T-helper 17 cell (primary cell): ENCODE results near the gene SBNO2. TPM values are rescaled to one million over a fixed set of nuclear protein-coding genes. Genes with fewer than 3 reads are reported as not detected.

Experiments
- ATAC-seq: fragments of 150-1000 bp; cut with Tn5 transposase; 2 replicates; pipeline ENCODE4 v1.10.0; 2021; ENCODE audit warnings: mild to moderate bottlenecking, moderate library complexity
- DNase-seq, 3 donors: peaks; one replicate each; pipeline versions ENCODE4 v3.0.0 to v3.0.0-alpha.2; 2020 to 2021
- H3K9me3 ChIP-seq: one replicate; pipeline ENCODE4 v1.7.0; 2013; ENCODE audit warnings: low read length, mild to moderate bottlenecking; ENCODE audit not compliant: control insufficient read depth, poor library complexity, severe bottlenecking
- H3K27ac Mint-ChIP-seq: one replicate; pipeline ENCODE4 v1.8.0; 2022; ENCODE audit warnings: mild to moderate bottlenecking, moderate library complexity, mixed read lengths
- H3K27me3 Mint-ChIP-seq: one replicate; pipeline ENCODE4 v1.8.0; 2022; ENCODE audit warnings: mixed read lengths
- H3K36me3 Mint-ChIP-seq: one replicate; pipeline ENCODE4 v1.8.0; 2022; ENCODE audit warnings: low read depth, mixed read lengths
- H3K4me1 Mint-ChIP-seq: one replicate; pipeline ENCODE4 v1.8.0; 2022; ENCODE audit warnings: mild to moderate bottlenecking, mixed read lengths
- H3K4me3 Mint-ChIP-seq: one replicate; pipeline ENCODE4 v1.8.0; 2022; ENCODE audit warnings: mild to moderate bottlenecking, moderate library complexity, mixed read lengths
- total RNA-seq, 4 donors: library from RNA in 2 of 4; stranded (reverse) in 2 of 4; gene quantifications; one replicate each; pipeline ENCODE4 v1.2.3 and lab custom pipeline; 2022 to 2026

Gene SBNO2
- total RNA-seq, 2 donors from 2014 or later: 85.4 to 106 TPM

GRCh38 chr19:1094978-1095701 is 78.9 kb downstream of the SBNO2 start, which contains the start of gene POLR2E:
POLR2E (minus strand) TSS chr19:1095375; CDS start chr19:1095315, 60 bp downstream.
- H3K27ac Mint-ChIP-seq: peak within 1 kb of the TSS; percentile 97
- peaks cover 30% of the 10 kb centered on the region for H3K4me1 Mint-ChIP-seq
- H3K36me3 Mint-ChIP-seq: no peaks in the 10 kb centered on the region

DNA sequence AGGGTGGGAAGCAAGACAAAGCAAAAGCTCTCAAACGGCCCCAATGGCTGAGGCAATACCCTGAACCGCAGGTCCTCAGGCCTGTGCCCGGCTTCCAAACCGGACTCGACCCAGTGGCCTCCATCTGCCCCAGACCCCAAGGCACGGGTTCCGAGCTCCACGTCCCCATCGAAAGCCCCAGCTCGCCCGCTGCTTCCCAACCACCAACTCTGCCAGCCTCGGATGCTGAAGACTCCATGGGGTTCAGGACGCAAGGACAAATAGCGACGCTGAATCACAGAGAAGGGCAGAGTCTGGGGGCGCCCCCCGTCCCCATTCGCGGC is 79.5 kb downstream of the SBNO2 start:
- DNase-seq: no peak
- H3K27ac Mint-ChIP-seq: peak overlapping the region; percentile 97
- no peaks in the 10 kb centered on the region for H3K9me3 ChIP-seq
- no peak for ATAC-seq
- H3K4me1 Mint-ChIP-seq: peaks cover 27% of the 10 kb centered on the region
- H3K27me3 Mint-ChIP-seq: no peaks in the 10 kb centered on the region
- H3K36me3 Mint-ChIP-seq: no peaks in the 10 kb centered on the region
- peak overlapping the region; percentile 97 for H3K4me3 Mint-ChIP-seq

More at GRCh38 chr19:1094978-1095701, 78.9 kb downstream of the SBNO2 start, which contains the start of gene POLR2E:
- Mint-ChIP-seq H3K4me3 (peak within 1 kb of the TSS; percentile 97), H3K27me3 (no peaks in the 10 kb centered on the region)
- H3K9me3 ChIP-seq: no peaks in the 10 kb centered on the region
- ATAC-seq: peak; percentile 91
- DNase-seq: peak; percentile 98 to 99 (median 99)

GRCh38 chr19:1093811-1094553 is 80.1 kb downstream of the SBNO2 start:
- DNase-seq (no peak), ATAC-seq (no peak)
- Mint-ChIP-seq H3K4me1 (peaks cover 27% of the 10 kb centered on the region), H3K4me3 (peak overlapping the region; percentile 97), H3K27ac (peak overlapping the region; percentile 97), H3K27me3 (no peaks in the 10 kb centered on the region), H3K36me3 (no peaks in the 10 kb centered on the region)
- no peaks in the 10 kb centered on the region for H3K9me3 ChIP-seq

DNA sequence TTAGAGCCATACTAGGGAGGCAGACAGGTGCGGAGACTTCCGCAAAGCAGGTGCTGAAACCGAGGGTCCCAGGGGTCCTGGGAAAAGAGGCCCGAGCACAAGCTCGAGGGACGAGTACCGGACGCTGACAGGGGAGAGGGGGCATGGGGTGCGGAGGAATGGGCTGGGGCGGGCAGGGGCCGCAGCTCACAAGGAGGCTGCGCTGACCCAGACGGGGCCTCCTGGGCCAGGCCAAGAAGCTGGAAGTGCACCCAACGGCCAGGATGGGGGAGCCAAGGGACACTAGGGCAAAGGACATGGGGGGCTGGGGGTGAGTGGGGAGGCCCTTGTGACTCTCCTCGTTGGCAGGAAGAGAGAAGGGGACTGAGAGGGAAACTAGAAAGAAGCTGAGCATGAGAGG is 80.7 kb downstream of the SBNO2 start:
- no peaks in the 10 kb centered on the region for H3K36me3 Mint-ChIP-seq
- H3K4me3 Mint-ChIP-seq: peak overlapping the region; percentile 97
- ATAC-seq (no peak), DNase-seq (no peak)
- H3K27ac Mint-ChIP-seq: peak overlapping the region; percentile 97
- H3K4me1 Mint-ChIP-seq: peaks cover 25% of the 10 kb centered on the region
- no peaks in the 10 kb centered on the region for H3K9me3 ChIP-seq
- no peaks in the 10 kb centered on the region for H3K27me3 Mint-ChIP-seq

DNA sequence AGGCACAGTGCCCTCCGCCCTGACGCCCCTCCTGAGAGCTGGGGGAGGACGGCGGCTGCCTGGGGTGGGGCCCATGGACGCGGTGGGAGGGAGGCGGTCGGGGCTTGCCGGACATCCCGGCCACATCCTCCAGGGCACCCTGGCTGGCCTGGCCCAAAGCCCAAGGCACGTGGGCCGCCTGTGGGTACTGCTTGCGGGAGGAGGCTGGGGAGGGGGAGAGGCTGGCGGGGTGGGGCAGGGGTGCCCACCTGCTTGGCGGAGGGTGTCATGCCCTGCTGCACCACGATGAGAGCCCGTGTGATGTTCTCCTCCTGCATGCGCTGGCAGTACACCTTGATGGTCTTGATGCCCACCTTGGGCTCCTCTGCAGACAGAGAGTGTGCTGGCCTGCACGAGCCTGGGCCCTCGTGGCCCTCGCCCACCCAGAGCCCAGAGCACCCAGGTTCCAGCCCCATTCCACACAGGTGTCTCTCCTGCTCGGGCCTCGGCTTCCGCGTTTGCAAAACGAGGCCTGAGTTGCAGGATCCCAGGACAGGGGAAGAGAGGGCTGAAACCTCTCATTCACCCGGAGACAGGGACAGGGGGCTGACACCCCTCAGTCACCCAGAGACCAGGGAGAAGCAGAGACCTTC is 82.4 kb downstream of the SBNO2 start:
- Mint-ChIP-seq H3K27me3 (no peaks in the 10 kb centered on the region), H3K27ac (peak overlapping the region; percentile 54), H3K36me3 (no peaks in the 10 kb centered on the region), H3K4me3 (no peak overlapping the region), H3K4me1 (peaks cover 31% of the 10 kb centered on the region)
- ATAC-seq: no peak
- peak in 1 of 3 donors; percentile 9 for DNase-seq
- H3K9me3 ChIP-seq: no peaks in the 10 kb centered on the region

DNA sequence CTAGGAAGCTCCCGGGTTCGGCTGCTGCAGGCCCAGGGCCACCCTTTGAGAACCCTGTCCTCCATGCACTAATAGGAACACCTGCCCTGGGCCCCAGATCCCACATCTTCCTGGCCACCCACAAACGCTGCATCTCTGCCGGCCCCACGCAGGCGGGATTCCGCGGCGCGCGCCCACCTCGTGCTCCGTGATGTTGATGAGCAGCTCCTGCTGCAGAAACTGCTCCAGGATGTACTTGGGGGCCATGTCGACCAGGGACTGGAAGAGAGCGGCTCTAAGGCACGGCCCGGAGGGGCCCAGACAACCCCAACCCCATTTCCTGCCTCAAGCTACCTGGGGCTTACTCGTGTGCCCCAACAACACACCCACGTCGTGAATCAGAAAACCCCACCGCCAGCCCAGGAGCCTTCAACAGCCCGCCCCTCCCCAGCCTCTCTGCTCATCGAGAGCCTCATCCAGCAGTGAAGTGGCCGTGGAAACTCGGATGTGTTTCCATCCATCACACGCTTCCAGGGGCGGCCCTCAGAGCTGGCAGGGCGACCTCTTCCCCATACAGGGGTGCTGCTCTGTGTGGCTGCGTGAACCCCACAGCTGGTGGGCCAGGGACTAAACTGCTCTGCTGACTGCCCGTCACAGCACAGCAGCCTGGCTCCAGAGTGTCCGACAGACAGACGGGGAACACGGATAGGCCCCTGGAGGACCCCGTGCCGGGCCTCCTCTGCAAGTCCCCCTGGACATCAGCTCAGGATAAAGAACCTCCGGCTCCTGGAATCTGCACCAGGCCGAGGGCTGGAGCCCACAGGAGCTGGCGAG is 83.1 kb downstream of the SBNO2 start:
- peaks cover 27% of the 10 kb centered on the region for H3K4me1 Mint-ChIP-seq
- no peaks in the 10 kb centered on the region for H3K9me3 ChIP-seq
- H3K27ac Mint-ChIP-seq: peak overlapping the region; percentile 54
- ATAC-seq: no peak
- DNase-seq: no peak
- no peaks in the 10 kb centered on the region for H3K27me3 Mint-ChIP-seq
- peak overlapping the region; percentile 53 for H3K4me3 Mint-ChIP-seq
- H3K36me3 Mint-ChIP-seq: no peaks in the 10 kb centered on the region

DNA sequence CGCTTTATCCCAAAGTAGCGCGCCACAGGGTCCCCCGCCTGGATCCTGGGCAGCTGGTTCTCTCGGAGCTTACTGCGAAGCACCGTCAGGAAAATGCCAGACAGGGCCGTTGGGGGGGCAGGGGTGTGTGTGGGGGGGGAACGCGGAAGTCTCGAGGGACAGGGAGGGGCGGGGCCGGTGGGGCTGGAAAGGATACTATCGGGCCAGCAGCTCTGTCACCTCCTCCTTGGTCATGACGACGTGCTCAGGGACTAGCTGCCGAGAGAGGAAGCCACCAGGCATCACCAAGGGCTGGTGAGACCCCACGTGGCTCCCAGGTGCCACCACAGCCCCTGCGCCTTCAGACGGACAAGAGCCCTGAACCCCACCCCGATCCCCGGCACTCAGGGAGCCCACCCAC is 84.2 kb downstream of the SBNO2 start:
- Mint-ChIP-seq H3K4me3 (no peak overlapping the region), H3K4me1 (peaks cover 26% of the 10 kb centered on the region), H3K27ac (peak overlapping the region; percentile 96), H3K36me3 (peaks cover 4% of the 10 kb centered on the region), H3K27me3 (no peaks in the 10 kb centered on the region)
- no peak for DNase-seq
- no peaks in the 10 kb centered on the region for H3K9me3 ChIP-seq
- ATAC-seq: no peak

- Mint-ChIP-seq H3K4me3 (no peak overlapping the region), H3K36me3 (peaks cover 4% of the 10 kb centered on the region), H3K4me1 (peaks cover 23% of the 10 kb centered on the region), H3K27ac (peak overlapping the region; percentile 96), H3K27me3 (no peaks in the 10 kb centered on the region)
- no peak for DNase-seq
- H3K9me3 ChIP-seq: no peaks in the 10 kb centered on the region
- no peak for ATAC-seq
Measured at GRCh38 chr19:1089126-1089771, 84.8 kb downstream of the SBNO2 start.

GRCh38 chr19:1088416-1089010 is 85.6 kb downstream of the SBNO2 start:
- Mint-ChIP-seq H3K4me3 (peak overlapping the region; percentile 81), H3K27ac (peak overlapping the region; percentile 96), H3K4me1 (peaks cover 25% of the 10 kb centered on the region), H3K27me3 (no peaks in the 10 kb centered on the region), H3K36me3 (peaks cover 4% of the 10 kb centered on the region)
- ATAC-seq (peak; percentile 30), DNase-seq (no peak)
- no peaks in the 10 kb centered on the region for H3K9me3 ChIP-seq

DNA sequence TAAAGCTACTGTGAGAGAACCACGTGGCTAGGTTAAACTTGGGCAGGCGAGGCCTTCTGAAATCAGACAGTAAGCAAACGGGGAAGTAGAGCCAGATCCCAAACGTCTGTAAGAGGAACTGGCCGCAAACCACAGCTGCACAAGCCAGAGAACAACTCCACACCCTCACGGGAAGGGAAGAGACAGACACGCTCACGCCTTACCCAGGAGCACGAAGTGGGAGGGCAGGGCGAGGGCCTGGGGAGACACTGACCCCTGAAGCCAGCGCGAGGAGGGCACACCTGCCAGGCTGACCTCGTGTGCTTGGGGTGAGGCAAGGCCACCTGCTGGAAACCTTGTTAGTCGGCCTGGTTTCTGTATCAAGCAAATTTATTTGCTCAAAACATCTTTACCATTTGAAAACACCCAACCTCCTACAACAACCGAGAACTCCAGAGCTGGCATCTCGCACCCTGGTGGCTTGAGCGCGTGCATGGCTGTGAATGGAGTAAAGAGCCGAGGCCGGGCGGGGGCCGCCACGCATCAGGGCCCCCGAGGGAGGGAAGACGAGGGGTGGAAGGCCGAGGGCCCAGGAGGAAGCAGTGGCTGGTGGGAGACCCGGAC is 86.2 kb downstream of the SBNO2 start:
- no peaks in the 10 kb centered on the region for H3K27me3 Mint-ChIP-seq
- DNase-seq (peak in 1 of 3 donors; percentile 44), ATAC-seq (peak; percentile 57)
- no peaks in the 10 kb centered on the region for H3K9me3 ChIP-seq
- peak overlapping the region; percentile 81 for H3K4me3 Mint-ChIP-seq
- peaks cover 23% of the 10 kb centered on the region for H3K4me1 Mint-ChIP-seq
- H3K27ac Mint-ChIP-seq: peak overlapping the region; percentile 96
- H3K36me3 Mint-ChIP-seq: peaks cover 4% of the 10 kb centered on the region

DNA sequence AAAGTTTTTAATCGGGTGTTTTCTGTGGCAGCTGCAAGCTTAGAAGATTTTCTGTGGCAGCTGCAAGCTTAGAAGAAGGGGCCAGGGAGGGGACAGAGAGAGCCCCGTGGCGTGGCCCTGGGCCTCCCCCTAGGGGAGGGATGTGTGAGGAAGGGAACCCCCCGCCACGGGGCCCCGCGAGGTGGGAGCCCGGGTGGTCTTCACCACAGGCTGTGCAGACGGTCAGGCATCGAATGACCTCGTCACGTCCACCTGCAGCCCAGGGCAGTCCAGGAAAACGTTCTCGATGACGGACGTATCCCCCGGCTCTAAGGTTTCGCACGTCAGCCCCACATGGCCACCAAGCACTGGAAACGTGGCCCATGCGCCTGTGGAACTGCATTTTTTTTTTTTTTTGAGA is 87.5 kb downstream of the SBNO2 start:
- Mint-ChIP-seq H3K36me3 (peaks cover 4% of the 10 kb centered on the region), H3K27ac (peak overlapping the region; percentile 96), H3K4me3 (no peak overlapping the region), H3K27me3 (no peaks in the 10 kb centered on the region), H3K4me1 (peaks cover 28% of the 10 kb centered on the region)
- ATAC-seq: no peak
- no peak for DNase-seq
- H3K9me3 ChIP-seq: no peaks in the 10 kb centered on the region
